K562 (cell line): ENCODE results near the gene CYP24A1. TPM values are rescaled to one million over a fixed set of nuclear protein-coding genes. Genes with fewer than 3 reads are reported as not detected.

Experiments used
- ATF7 ChIP-seq: fragments of 450-650 bp; IDR thresholded peaks from 2 replicates; pipeline ENCODE4 v1.7.1; 2014; ENCODE audit warnings: mild to moderate bottlenecking, moderate library complexity
- CBX3 ChIP-seq, 2 experiments: IDR thresholded peaks; 1 replicate in 1 of 2; 2 replicates in 1 of 2; pipeline ENCODE4 v1.6.1; 2012; ENCODE audit warnings: inconsistent platforms in 2 of 2, low read length in 2 of 2, borderline replicate concordance in 1 of 2, control low read depth in 1 of 2
- CREB3L1 ChIP-seq: fragments of 450-650 bp; IDR thresholded peaks from 2 replicates; pipeline ENCODE4 v1.6.1; 2014; ENCODE audit warnings: low read depth, mild to moderate bottlenecking, moderate library complexity, borderline replicate concordance
- DACH1 ChIP-seq: fragments of 450-650 bp; IDR thresholded peaks from 2 replicates; pipeline ENCODE4 v1.6.1; 2018; ENCODE audit not compliant: partially characterized antibody
- HSF4 ChIP-seq: fragments of 250-450 bp; sonication (Bioruptor Pico); IDR thresholded peaks from 2 replicates; pipeline ENCODE4 v2.1.2; 2022; ENCODE audit warnings: mild to moderate bottlenecking, moderate library complexity, borderline replicate concordance
- JUNB ChIP-seq: fragments of 450-650 bp; formaldehyde crosslinking; conservative IDR thresholded peaks from 2 replicates; pipeline ENCODE4 v1.4.0; 2020; ENCODE audit warnings: mild to moderate bottlenecking
- JUND ChIP-seq, 2 experiments: IDR thresholded peaks; 2 replicates in 1 of 2; 3 replicates in 1 of 2; pipeline ENCODE4 v1.6.1; 2011; ENCODE audit warnings: borderline replicate concordance in 2 of 2, low read depth in 2 of 2, low read length in 2 of 2, improper control_type of control experiment in 1 of 2, missing biosample characterization in 1 of 2, missing genetic modification characterization in 1 of 2, missing genetic modification reagents in 1 of 2
- NR1H2 ChIP-seq: sonication (generic); formaldehyde crosslinking; IDR thresholded peaks from 2 replicates; pipeline ENCODE4 v1.4.0; 2020; ENCODE audit warnings: mild to moderate bottlenecking, missing genetic modification reagents
- NR3C1 ChIP-seq: sonication (generic); formaldehyde crosslinking; IDR thresholded peaks from 2 replicates; pipeline ENCODE4 v1.8.1; 2022; ENCODE audit warnings: missing genetic modification reagents
- ZBTB11 ChIP-seq, 3 experiments: fragments of 200-800 bp in 1 of 3; fragments of 250-450 bp in 1 of 3; fragments of 450-650 bp in 1 of 3; sonication (Bioruptor Pico) in 1 of 3; sonication (Bioruptor generic) in 1 of 3; formaldehyde crosslinking in 1 of 3; IDR thresholded peaks; 2 replicates each; pipeline versions ENCODE4 v1.6.1 to v1.8.0; 2016 to 2022; ENCODE audit warnings: mild to moderate bottlenecking in 2 of 3, missing genetic modification characterization in 2 of 3, missing compliant biosample characterization in 1 of 3, moderate library complexity in 1 of 3
- ZBTB17 ChIP-seq: fragments of 450-650 bp; formaldehyde crosslinking; IDR thresholded peaks from 2 replicates; pipeline ENCODE4 v1.4.0; 2020; ENCODE audit warnings: mild to moderate bottlenecking
- ZBTB43 ChIP-seq: sonication (generic); formaldehyde crosslinking; IDR thresholded peaks from 2 replicates; pipeline ENCODE4 v1.8.0; 2023; ENCODE audit warnings: mild to moderate bottlenecking, missing genetic modification reagents
- ZC3H4 ChIP-seq: sonication (generic); formaldehyde crosslinking; IDR thresholded peaks from 2 replicates; pipeline ENCODE4 v1.9.0; 2021; ENCODE audit warnings: missing genetic modification reagents, borderline replicate concordance
- ZNF12 ChIP-seq: sonication (generic); formaldehyde crosslinking; IDR thresholded peaks from 2 replicates; pipeline ENCODE4 v1.4.0; 2020; ENCODE audit warnings: mild to moderate bottlenecking, missing genetic modification reagents
- ZNF431 ChIP-seq: sonication (generic); formaldehyde crosslinking; IDR thresholded peaks from 2 replicates; pipeline ENCODE4 v1.8.0; 2022; ENCODE audit warnings: mild to moderate bottlenecking, missing genetic modification reagents
- polyA plus RNA-seq, 8 experiments: library from polyadenylated mRNA; depleted of rRNA in 4 of 8; stranded (reverse) in 5 of 8; unstranded in 3 of 8; fragments of >200 nt; fragmentation: Nextera tagmentation in 2 of 8; fragmentation: Illumina TruSeq in 1 of 8; extraction: Ambion mirVana in 2 of 8; extraction: Trizol in 1 of 8; gene quantifications; 2 replicates each; pipeline versions ENCODE4 v1.2.1 to v1.2.3, GENCODE V29; 2011 to 2014; ENCODE audit warnings: inconsistent platforms in 1 of 8, missing spikeins in 1 of 8
- total RNA-seq, 7 experiments: library from RNA; depleted of rRNA in 6 of 7; stranded (reverse); fragments of >200 nt in 6 of 7; fragmentation: Illumina TruSeq in 2 of 7; extraction: Trizol in 2 of 7; gene quantifications; 2 replicates each; pipeline versions ENCODE4 v1.2.1 to v1.2.3, GENCODE V29; 2011 to 2021; ENCODE audit warnings: low replicate concordance in 1 of 7

CYP24A1 gene
- total and polyA plus RNA-seq, 9 of the 15 experiments (the other 6 are each of a cell fraction or from before 2014, with no cell fraction given) = 0.04 TPM; not detected in 8

GRCh38 chr20:54165803-54166202 is 8.0 kb downstream of the CYP24A1 start (continued):
- TF ChIP-seq JUNB (CRISPR knock-in tag) (no peak), CREB3L1 (no peak), ZNF12 (CRISPR knock-in tag) (no peak), ATF7 (no peak), NR3C1 (CRISPR knock-in tag) (no peak), ZNF431 (no peak), ZBTB11 (CRISPR knock-in tag; IDR thresholded peaks at IDR 0.05) (peak in 1 of 3 experiments; percentile 79; a peak in 2 of 6 replicates), DACH1 (no peak), ZBTB43 (CRISPR knock-in tag) (no peak), ZBTB17 (CRISPR knock-in tag) (no peak), NR1H2 (no peak), ZC3H4 (CRISPR knock-in tag) (no peak), CBX3 (IDR thresholded peaks at IDR 0.05; ENCODE audit: borderline replicate concordance in 1 of 2, low read length in 2 of 2) (no peak), JUND (IDR thresholded peaks at IDR 0.05; ENCODE audit: borderline replicate concordance, low read depth, low read length) (no peak), JUND (tag; IDR thresholded peaks at IDR 0.05; ENCODE audit: borderline replicate concordance, low read depth, low read length) (0 out of 3 replicates have a peak, but pooled peaks have one; percentile 19), HSF4 (CRISPR knock-in tag) (no peak)
